Measurements from ENCODE around the gene HDAC9.

Gene HDAC9

GRCh38 chr7:18565337-18565736, 69.8 kb downstream of the HDAC9 start:
- FAIRE-seq (no peak), DNase-seq (ENCODE audit: insufficient read length) (no peak)
- TF ChIP-seq TAF1 (IDR thresholded peaks at IDR 0.05; ENCODE audit: borderline replicate concordance, low read depth, low read length) (no peak), POLR2AphosphoS5 (IDR thresholded peaks at IDR 0.05; ENCODE audit: low read depth, low read length) (no peak), POLR2A (IDR thresholded peaks at IDR 0.05; ENCODE audit: low read depth, low read length) (no peak)

- TF ChIP-seq POLR2AphosphoS5 (IDR thresholded peaks at IDR 0.05; ENCODE audit: low read depth, low read length) (no peak), TAF1 (IDR thresholded peaks at IDR 0.05; ENCODE audit: borderline replicate concordance, low read depth, low read length) (no peak), POLR2A (IDR thresholded peaks at IDR 0.05; ENCODE audit: low read depth, low read length) (no peak)
- FAIRE-seq (no peak), DNase-seq (ENCODE audit: insufficient read length) (no peak)
Observed at GRCh38 chr7:18566205-18566604, 70.7 kb downstream of the HDAC9 start.

- DNase-seq (ENCODE audit: insufficient read length) (peak; percentile 11), FAIRE-seq (peak; percentile 93)
- TF ChIP-seq POLR2A (IDR thresholded peaks at IDR 0.05; ENCODE audit: low read depth, low read length): no peak
- TF ChIP-seq TAF1 (IDR thresholded peaks at IDR 0.05; ENCODE audit: borderline replicate concordance, low read depth, low read length): no peak
- TF ChIP-seq POLR2AphosphoS5 (IDR thresholded peaks at IDR 0.05; ENCODE audit: low read depth, low read length): no peak
Observed at GRCh38 chr7:18566829-18567228, 71.3 kb downstream of the HDAC9 start.

- TF ChIP-seq POLR2A (IDR thresholded peaks at IDR 0.05; ENCODE audit: low read depth, low read length) (no peak), TAF1 (IDR thresholded peaks at IDR 0.05; ENCODE audit: borderline replicate concordance, low read depth, low read length) (no peak)
Observed at GRCh38 chr7:18570441-18570840, 74.9 kb downstream of the HDAC9 start.

GRCh38 chr7:18570890-18571478, 75.4 kb downstream of the HDAC9 start:
- DNase-seq (ENCODE audit: insufficient read length) (no peak), FAIRE-seq (peak; percentile 73)
- TF ChIP-seq POLR2A (IDR thresholded peaks at IDR 0.05; ENCODE audit: low read depth, low read length) (no peak), POLR2AphosphoS5 (IDR thresholded peaks at IDR 0.05; ENCODE audit: low read depth, low read length) (no peak), TAF1 (IDR thresholded peaks at IDR 0.05; ENCODE audit: borderline replicate concordance, low read depth, low read length) (no peak)

More at GRCh38 chr7:18570441-18570840, 74.9 kb downstream of the HDAC9 start:
- DNase-seq (ENCODE audit: insufficient read length): no peak
- FAIRE-seq: no peak

- no peak for TF ChIP-seq POLR2AphosphoS5 (IDR thresholded peaks at IDR 0.05; ENCODE audit: low read depth, low read length)
- no peak for TF ChIP-seq TAF1 (IDR thresholded peaks at IDR 0.05; ENCODE audit: borderline replicate concordance, low read depth, low read length)
- TF ChIP-seq POLR2A (IDR thresholded peaks at IDR 0.05; ENCODE audit: low read depth, low read length): no peak
- FAIRE-seq (no peak), DNase-seq (ENCODE audit: insufficient read length) (no peak)
Observed at GRCh38 chr7:18572154-18572553, 76.6 kb downstream of the HDAC9 start.

- DNase-seq (ENCODE audit: insufficient read length) (no peak), FAIRE-seq (no peak)
- TF ChIP-seq POLR2A (IDR thresholded peaks at IDR 0.05; ENCODE audit: low read depth, low read length): no peak
Observed at GRCh38 chr7:18572885-18573284, 77.3 kb downstream of the HDAC9 start.

- FAIRE-seq (peak; percentile 70), DNase-seq (ENCODE audit: insufficient read length) (no peak)
- TF ChIP-seq POLR2AphosphoS5 (IDR thresholded peaks at IDR 0.05; ENCODE audit: low read depth, low read length) (no peak), TAF1 (IDR thresholded peaks at IDR 0.05; ENCODE audit: borderline replicate concordance, low read depth, low read length) (no peak)
Observed at GRCh38 chr7:18573410-18574234, 78.1 kb downstream of the HDAC9 start.

- FAIRE-seq (no peak), DNase-seq (ENCODE audit: insufficient read length) (no peak)
- TF ChIP-seq POLR2AphosphoS5 (IDR thresholded peaks at IDR 0.05; ENCODE audit: low read depth, low read length): no peak
Observed at GRCh38 chr7:18574235-18574540, 78.6 kb downstream of the HDAC9 start.

GRCh38 chr7:18574676-18575075, 79.1 kb downstream of the HDAC9 start:
- DNase-seq (ENCODE audit: insufficient read length) (no peak), FAIRE-seq (no peak)
- no peak for TF ChIP-seq POLR2AphosphoS5 (IDR thresholded peaks at IDR 0.05; ENCODE audit: low read depth, low read length)
- no peak for TF ChIP-seq TAF1 (IDR thresholded peaks at IDR 0.05; ENCODE audit: borderline replicate concordance, low read depth, low read length)
- no peak for TF ChIP-seq POLR2A (IDR thresholded peaks at IDR 0.05; ENCODE audit: low read depth, low read length)

GRCh38 chr7:18575622-18576572, 80.3 kb downstream of the HDAC9 start:
- no peak for DNase-seq (ENCODE audit: insufficient read length)
- FAIRE-seq: peak; percentile 46
- no peak for TF ChIP-seq POLR2A (IDR thresholded peaks at IDR 0.05; ENCODE audit: low read depth, low read length)
- no peak for TF ChIP-seq POLR2AphosphoS5 (IDR thresholded peaks at IDR 0.05; ENCODE audit: low read depth, low read length)
- TF ChIP-seq TAF1 (IDR thresholded peaks at IDR 0.05; ENCODE audit: borderline replicate concordance, low read depth, low read length): no peak

All from GM12892 (cell line).